Esophagus squamous epithelium (tissue), 4 donors: ENCODE results near the gene VPS35.

Source experiments
- CTCF ChIP-seq, 6 experiments: fragments of 450-650 bp in 4 of 6; fragments of 200-600 bp in 2 of 6; sonication (generic) in 2 of 6; IDR thresholded peaks; one replicate each; pipeline ENCODE4 v1.5.1; 2016 to 2019; ENCODE audit warnings: antibody characterized with exemption in 6 of 6, mild to moderate bottlenecking in 4 of 6, moderate library complexity in 4 of 6
- POLR2A ChIP-seq, 4 donors: fragments of 450-650 bp; IDR thresholded peaks; one replicate each; pipeline ENCODE4 v1.6.1; 2017; ENCODE audit warnings: antibody characterized with exemption in 4 of 4, mild to moderate bottlenecking in 4 of 4, moderate library complexity in 3 of 4

GRCh38 chr16:46693598-46693997 lies 4.6 kb upstream of the VPS35 start:
- no peak for TF ChIP-seq CTCF (IDR thresholded peaks at IDR 0.05)
- TF ChIP-seq POLR2A (IDR thresholded peaks at IDR 0.05) = no peak
